Measurements from ENCODE around the gene PDS5B. TPM values are rescaled to one million over a fixed set of nuclear protein-coding genes. Genes with fewer than 3 reads are reported as not detected.

PDS5B gene
- total and polyA plus RNA-seq, 2 experiments from 2014 or later, result 43.9 to 46.5 TPM

DNA sequence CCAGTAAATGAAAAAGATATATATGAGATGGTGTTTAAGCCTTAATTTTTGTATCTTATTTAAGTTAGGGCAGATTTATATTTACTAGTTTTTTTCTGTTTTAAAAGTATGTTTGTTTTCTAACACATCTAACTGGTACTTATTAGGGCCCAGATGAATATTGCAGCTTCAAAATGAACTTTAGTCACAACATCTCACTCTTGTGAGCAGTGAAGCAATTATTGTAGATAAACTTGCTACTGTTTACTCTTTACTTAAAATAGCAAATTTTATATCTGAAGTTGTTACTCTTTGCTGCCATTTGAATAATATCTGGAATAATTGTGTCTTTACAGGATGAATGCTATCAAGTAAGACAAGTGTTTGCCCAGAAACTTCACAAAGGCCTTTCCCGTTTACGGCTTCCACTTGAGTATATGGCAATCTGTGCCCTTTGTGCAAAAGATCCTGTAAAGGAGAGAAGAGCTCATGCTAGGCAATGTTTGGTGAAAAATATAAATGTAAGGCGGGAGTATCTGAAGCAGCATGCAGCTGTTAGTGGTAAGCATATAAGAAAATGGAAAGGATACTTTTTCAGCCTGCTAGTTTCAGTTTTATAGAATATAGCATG lies 166.8 kb downstream of the PDS5B start:
- Mint-ChIP-seq H3K36me3 (ENCODE audit: low read depth) (peaks cover 4% of the 10 kb centered on the region; the same call in 2 of the 3 replicates), H3K4me1 (no peaks in the 10 kb centered on the region), H3K27ac (no peak overlapping the region; the same call in 1 of the 2 replicates), H3K4me3 (no peak overlapping the region), H3K9me3 (no peaks in the 10 kb centered on the region), H3K27me3 (ENCODE audit: insufficient read depth, low read depth, poor library complexity) (no peaks in the 10 kb centered on the region)
- Histone ChIP-seq H3K4me2 (no peak overlapping the region), H3F3A (replicated peaks; ENCODE audit: low read depth) (no peaks in the 10 kb centered on the region), H3K4me1 (ENCODE audit: insufficient read depth) (no peaks in the 10 kb centered on the region), H3K79me2 (replicated peaks; ENCODE audit: insufficient read depth) (no peaks in the 10 kb centered on the region), H3K36me3 (ENCODE audit: insufficient read depth) (no peaks in the 10 kb centered on the region; the same call in 1 of the 2 replicates), H3K27ac (ENCODE audit: low read depth) (no peak overlapping the region), H2AFZ (no peak overlapping the region), H3K9me2 (ENCODE audit: insufficient read depth) (no peaks in the 10 kb centered on the region), H3K4me3 (no peak overlapping the region), H4K20me1 (replicated peaks; ENCODE audit: insufficient read depth) (no peaks in the 10 kb centered on the region), H3K27me3 (ENCODE audit: insufficient read depth) (no peaks in the 10 kb centered on the region)
- TF ChIP-seq REST (IDR thresholded peaks at IDR 0.05; ENCODE audit: unreplicated experiment) (no peak), POLR2AphosphoS5 (IDR thresholded peaks at IDR 0.05; ENCODE audit: low read depth) (no peak), EZH2phosphoT487 (IDR thresholded peaks at IDR 0.05; ENCODE audit: unreplicated experiment) (no peak), NANOG (IDR thresholded peaks at IDR 0.05; ENCODE audit: borderline replicate concordance) (no peak), ZNF331 (CRISPR knock-in tag; IDR thresholded peaks at IDR 0.05; ENCODE audit: low read depth) (no peak), CREB1 (CRISPR knock-in tag; IDR thresholded peaks at IDR 0.05; ENCODE audit: low read depth) (no peak), ZNF462 (CRISPR knock-in tag; IDR thresholded peaks at IDR 0.05) (no peak), ZNF114 (CRISPR knock-in tag; IDR thresholded peaks at IDR 0.05) (no peak), STAT1 (IDR thresholded peaks at IDR 0.05; ENCODE audit: unreplicated experiment) (no peak)
- TF ChIP-seq, protein P1, sequence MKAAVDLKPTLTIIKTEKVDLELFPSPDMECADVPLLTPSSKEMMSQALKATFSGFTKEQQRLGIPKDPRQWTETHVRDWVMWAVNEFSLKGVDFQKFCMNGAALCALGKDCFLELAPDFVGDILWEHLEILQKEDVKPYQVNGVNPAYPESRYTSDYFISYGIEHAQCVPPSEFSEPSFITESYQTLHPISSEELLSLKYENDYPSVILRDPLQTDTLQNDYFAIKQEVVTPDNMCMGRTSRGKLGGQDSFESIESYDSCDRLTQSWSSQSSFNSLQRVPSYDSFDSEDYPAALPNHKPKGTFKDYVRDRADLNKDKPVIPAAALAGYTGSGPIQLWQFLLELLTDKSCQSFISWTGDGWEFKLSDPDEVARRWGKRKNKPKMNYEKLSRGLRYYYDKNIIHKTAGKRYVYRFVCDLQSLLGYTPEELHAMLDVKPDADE (IDR thresholded peaks at IDR 0.05), result no peak
- TF ChIP-seq, protein P2, sequence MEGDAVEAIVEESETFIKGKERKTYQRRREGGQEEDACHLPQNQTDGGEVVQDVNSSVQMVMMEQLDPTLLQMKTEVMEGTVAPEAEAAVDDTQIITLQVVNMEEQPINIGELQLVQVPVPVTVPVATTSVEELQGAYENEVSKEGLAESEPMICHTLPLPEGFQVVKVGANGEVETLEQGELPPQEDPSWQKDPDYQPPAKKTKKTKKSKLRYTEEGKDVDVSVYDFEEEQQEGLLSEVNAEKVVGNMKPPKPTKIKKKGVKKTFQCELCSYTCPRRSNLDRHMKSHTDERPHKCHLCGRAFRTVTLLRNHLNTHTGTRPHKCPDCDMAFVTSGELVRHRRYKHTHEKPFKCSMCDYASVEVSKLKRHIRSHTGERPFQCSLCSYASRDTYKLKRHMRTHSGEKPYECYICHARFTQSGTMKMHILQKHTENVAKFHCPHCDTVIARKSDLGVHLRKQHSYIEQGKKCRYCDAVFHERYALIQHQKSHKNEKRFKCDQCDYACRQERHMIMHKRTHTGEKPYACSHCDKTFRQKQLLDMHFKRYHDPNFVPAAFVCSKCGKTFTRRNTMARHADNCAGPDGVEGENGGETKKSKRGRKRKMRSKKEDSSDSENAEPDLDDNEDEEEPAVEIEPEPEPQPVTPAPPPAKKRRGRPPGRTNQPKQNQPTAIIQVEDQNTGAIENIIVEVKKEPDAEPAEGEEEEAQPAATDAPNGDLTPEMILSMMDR (conservative IDR thresholded peaks at IDR 0.05; ENCODE audit: low read depth in 2 of 2), result no peak
- DNase-seq (ENCODE audit: low spot score), result no peak
- ATAC-seq, result no peak

All from GM23338 (cell line).